Midbrain (tissue), 1 donor: ENCODE data around the gene GATA1.
A peak's percentile ranks its signal among the peaks of the same experiment; 100 is the strongest.

Experiments
- DNase-seq: peaks from one replicate; lab custom pipeline; 2025; lab: John Stamatoyannopoulos, UW

GATA1 gene

DNA sequence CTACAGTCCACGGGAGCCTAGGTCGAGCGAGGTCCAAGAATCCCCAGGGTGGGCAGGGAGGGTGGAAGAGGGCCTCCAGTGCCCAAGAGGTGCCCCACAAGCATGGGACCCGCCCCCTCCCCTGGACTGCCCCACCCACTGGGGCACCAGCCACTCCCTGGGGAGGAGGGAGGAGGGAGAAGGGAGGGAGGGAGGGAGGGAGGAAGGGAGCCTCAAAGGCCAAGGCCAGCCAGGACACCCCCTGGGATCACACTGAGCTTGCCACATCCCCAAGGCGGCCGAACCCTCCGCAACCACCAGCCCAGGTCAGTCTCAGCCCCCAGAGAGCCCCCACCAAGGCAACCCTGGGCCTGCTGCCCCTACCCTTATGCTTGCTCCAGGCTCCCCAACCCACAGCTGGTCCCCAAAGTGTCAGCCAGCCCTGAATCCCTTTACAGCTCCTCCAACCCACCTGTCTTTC, at the start of gene GATA1:
Gene GATA1 (plus strand): TSS at position 250 of the 460 bp plus-strand sequence. CDS start 4,520 bp downstream, outside the sequence.
- DNase-seq = no peak

DNA sequence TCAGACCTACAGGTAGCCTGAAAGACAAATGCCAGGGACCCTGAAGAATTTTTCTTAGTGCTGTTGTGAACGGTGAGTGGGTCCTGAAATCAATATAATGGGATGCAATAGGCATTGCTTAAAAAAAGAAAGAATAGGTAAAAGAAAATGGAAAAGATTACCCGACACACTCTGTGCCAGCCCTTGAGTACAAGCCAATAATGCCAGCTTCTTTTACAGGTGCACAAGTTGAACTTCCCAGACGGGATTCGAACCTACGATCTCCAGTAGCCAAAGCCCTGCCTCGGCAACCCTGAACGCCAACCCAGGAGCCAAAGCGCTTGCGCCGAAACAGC, 49.5 kb upstream of the GATA1 start:
- DNase-seq = no peak

- DNase-seq = peak; percentile 91
Measured at GRCh38 chrX:48737213-48737938, 49.0 kb upstream of the GATA1 start.

DNA sequence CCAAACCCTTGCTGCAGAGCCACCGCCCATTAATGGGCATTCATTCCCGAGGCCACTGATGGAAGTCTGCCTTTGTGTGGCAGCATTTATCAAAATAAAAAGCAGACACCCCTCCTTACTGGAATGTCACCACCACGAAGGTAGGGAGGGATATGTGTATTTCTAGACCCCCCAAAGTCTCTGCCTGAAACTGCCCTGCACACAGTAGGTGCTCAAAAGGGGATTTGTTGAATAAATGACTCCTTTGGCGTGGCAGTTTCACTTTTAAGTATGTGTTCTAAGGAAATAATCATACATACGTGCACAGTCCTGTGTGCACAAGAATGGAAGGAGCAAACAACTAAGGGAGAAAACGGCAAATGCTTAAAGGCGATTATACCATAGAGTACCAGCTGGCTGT, 48.5 kb upstream of the GATA1 start:
- DNase-seq = no peak

- DNase-seq = no peak
Measured at GRCh38 chrX:48741834-48742233, 44.6 kb upstream of the GATA1 start.

DNA sequence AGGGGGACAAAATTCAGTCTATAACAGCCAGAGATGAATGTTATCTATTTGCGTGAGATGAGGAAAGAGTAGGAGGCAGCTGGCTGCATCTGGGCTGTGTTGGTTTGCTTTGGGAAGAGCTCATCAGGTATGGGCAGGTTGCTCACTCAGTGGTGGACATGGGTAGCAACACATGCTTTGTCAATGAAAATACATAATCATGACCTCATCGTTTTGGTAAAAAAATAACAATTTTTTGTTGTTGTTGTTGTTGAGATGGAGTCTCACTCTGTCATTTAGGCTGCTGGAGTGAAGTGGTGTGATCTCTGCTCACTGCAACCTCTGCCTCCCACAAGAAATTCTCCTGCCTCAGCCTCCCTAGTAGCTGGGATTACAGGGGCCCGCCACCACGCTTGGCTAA, 41.2 kb upstream of the GATA1 start:
- DNase-seq = no peak

DNA sequence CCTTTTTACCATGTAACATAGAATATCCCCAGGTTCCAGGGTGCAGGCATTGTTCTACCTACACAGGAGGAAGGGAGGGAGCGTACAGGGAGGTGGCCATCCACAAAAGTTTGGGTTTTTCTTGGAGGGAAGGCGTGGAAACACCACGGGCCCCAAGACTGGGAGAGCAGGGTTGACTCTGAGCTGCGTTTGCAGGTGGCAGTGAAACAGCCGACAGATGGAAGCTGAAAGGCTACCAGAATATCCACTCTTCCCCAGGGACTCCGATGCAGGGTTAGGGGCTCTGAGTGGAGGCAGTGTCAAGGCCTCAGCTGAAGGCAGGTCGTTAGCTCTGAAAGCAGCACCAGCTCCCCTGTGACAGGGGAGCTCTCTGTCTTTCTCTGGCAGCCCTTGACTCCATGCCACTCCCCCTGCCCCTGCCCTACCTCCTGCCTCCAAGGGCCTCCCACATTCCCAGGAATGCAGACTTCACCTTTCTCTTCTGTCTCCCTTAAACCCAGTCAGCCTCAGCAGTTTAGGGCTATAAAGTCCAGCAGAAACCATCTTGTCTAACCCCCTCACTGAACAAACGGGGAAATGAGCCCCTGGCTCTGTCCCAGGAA, 38.9 kb upstream of the GATA1 start:
- no peak for DNase-seq

DNA sequence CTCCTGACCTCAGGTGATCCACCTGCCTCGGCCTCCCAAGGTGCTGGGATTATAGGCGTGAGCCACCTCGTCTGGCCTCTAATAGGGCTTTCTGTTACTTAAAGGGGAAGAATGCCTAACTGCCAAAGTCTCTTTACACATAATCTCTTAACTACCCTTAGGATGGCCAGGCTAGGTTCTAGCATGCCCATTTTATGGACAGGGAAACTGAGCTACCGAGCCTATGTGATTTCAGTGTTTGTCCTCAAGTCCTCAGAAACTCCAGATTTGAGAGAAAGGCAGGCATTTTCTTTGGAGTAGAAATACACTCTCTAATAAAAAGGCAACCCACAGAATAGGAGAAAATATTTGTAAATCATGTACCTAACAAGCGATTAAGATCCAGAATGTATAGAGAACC, 37.2 kb upstream of the GATA1 start:
- no peak for DNase-seq

GRCh38 chrX:48751343-48751742, 35.0 kb upstream of the GATA1 start:
- DNase-seq = no peak

DNA sequence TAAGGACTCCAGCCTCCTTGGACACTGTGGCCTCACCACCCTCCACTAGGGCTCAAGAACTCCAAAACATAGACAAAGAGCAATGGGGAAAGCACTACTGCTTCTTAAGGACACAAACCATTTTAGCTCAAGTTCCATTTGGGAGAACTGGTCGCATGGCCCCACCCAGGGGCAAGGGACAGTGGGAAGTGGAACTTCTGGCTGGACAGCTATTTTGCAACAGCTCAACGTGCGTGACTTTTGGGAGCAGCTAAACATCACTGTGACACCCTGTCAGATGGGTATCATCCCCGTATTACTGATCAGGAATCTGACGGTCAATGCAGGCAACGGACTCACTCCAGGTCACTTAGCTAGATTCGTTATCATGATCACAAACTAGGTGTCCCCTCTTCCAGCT, 33.9 kb upstream of the GATA1 start:
- no peak for DNase-seq

DNA sequence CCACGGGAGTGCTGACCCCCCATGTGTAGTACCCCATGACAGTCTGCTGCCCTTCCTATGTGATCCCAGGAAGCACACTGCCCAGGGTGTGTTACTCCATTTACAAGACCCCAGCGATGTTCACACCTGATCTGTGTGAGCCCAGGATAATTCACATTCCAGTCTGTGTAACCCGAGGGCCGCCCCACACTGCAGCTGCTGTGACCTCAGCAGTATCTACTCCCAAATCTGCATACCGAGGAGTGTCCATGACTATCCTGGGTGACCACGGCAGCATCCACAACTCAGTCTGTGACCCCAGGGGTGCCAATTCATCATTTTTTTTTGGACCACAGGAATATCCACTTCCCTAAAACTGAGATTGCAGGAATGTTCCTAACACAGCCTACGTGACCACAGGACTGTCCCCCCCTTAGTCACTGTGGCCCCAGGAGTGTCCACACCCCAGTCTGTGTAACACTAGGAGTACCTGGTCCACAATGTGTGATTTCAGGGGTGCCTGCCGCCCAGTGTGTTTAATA, 32.6 kb upstream of the GATA1 start:
- DNase-seq = no peak

- no peak for DNase-seq
Measured at GRCh38 chrX:48754238-48754637, 32.2 kb upstream of the GATA1 start.

DNA sequence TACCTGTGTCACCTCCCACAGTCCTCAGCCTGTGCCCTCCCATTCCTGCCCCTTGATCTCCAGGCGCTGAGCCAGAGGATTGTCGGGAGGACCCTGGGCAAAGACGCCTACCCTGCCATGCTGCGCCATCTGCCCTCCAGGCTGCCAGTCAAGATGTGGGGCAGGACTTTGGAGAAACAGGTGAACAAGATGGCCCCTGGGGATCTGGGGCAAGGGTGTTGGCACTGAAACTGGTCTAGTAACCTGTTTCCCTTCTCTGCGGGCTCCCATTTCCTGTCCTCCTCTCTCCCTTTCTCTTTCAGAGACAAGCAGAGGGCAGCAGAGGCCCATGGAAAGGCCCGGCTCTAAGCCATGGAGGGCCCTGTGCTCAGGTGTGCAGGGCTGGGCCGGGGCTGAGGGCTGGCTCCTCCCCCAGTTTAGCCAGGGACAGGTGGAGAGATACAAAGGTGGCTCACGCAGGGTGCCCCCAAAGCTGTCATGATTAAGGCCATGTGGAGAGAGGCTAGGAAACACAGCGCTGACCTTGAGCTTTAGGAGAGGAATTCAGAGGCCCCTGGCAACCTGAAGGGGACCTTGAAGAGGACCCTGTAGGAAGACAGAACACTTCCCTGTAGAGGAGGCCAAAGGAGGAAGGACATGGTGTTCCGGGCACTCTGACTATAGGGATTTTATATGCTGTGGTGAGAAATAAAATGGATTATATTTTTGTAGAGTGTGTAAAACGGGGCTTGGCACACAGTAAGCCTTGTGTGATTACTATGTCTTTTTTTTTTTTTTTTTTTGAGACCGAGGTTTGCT, 24.5 kb upstream of the GATA1 start, which contains the start of gene GLOD5:
Gene GLOD5 (plus strand): TSS at position 74 of the 798 bp plus-strand sequence. CDS start 44 bp downstream, at position 118.
- no peak for DNase-seq

- DNase-seq = no peak
Measured at GRCh38 chrX:48769230-48769629, 17.2 kb upstream of the GATA1 start.

DNA sequence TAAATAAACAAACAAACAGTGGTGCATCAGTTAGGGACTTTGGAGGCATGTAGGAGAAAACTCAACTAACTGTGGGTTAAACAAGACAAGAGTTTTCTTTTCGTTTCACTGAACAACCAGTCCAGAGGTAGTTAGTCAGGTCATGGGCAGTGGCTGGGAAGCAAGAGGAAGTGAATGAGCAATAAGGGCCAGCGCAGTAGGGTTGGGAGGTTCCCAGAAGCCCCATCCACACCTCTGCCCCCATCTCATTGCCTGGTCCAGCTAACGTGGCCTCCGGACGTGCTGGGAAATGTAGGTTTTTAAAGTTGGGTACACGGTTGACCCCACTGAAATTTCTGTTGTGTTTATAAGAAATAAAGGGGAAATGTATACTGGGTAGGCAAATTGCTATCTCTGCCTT, 16.1 kb upstream of the GATA1 start:
- no peak for DNase-seq

- DNase-seq = no peak
Measured at GRCh38 chrX:48772602-48773001, 13.8 kb upstream of the GATA1 start.

- DNase-seq = no peak
Measured at GRCh38 chrX:48776818-48777439, 9.5 kb upstream of the GATA1 start.

- DNase-seq = no peak
Measured at GRCh38 chrX:48779399-48779798, 7.0 kb upstream of the GATA1 start.

DNA sequence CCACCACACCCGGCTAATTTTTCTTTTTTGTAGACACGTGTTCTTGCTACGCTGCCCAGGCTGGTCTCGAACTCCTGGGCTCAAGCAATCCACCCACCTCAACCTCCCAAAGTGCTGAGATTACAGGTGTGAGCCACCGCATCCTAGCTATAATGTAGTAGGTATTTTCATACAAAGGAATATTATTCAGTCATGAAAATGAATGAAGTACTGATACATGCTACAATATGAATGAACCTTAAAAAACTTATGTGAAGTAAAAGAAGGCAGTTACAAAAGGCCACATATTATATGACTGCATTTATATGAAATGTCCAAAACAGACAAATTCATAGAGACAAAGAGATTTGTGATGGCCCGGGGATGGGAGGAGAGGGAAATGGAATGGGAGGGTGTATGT, 4.7 kb upstream of the GATA1 start:
- DNase-seq = no peak

GRCh38 chrX:48782216-48782615, 4.2 kb upstream of the GATA1 start:
- DNase-seq = no peak

DNA sequence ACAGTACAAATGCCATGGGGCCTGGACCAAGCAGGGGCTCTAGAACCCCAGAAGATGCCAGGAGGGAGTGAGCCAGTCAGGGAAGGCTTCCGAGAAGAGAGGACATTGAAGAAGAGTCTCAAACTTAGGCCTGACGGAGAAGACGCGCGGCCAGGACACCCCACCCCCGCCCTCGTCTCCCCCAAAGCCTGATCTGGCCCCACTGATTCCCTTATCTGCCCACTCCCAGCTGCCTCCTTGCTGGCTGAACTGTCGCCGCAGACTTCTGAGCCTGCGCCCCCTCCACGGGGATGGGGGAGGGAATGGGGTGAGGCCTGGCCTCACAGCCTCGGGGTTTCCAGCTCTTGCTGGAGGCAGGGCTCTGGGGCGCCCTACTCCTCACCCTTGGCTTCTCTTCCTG, 3.6 kb upstream of the GATA1 start:
- DNase-seq = no peak

DNA sequence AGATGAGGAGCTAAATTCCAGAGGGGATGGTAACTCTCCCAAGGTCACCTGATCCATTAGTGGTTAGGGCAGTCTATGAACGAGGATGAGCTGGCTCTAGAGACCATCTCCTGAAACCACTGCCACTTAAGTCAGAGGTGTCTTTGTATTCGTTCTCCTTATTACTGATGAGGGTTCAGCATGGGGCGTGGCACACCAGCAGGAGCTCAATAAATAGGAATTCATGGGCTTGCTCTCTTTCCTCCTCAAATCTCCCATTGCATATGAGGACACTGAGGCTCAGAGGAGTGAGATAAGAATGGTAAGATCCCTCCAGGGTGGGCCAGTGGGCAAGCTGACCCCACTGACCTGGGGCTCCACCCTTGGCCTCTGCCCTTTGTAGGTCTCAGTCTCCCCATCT, 1.7 kb upstream of the GATA1 start:
- DNase-seq = no peak
